Stimulated activated memory B cell treated with anti-CD40 and anti-IgM and Interleukin-4, amounts not matched to agents 10 μg/mL and 1 μg/mL and 100 μg/mL, for 72 hours (primary cell): ENCODE data around the gene GEMIN2.
A peak's percentile ranks its signal among the peaks of the same experiment; 100 is the strongest.
"Not testable (repeated sequence)": the region's sequence is repeated elsewhere in the genome, so short reads cannot be mapped to it uniquely, and the experiment has no call there.

ENCODE experiments used
- ATAC-seq: fragments of 150-1000 bp; cut with Tn5 transposase; 2 replicates; pipeline ENCODE4 v1.10.0; 2021
- H3K27ac Mint-ChIP-seq: one replicate; pipeline ENCODE4 v1.8.0; 2022; ENCODE audit warnings: mild to moderate bottlenecking, mixed read lengths
- H3K27me3 Mint-ChIP-seq: one replicate; pipeline ENCODE4 v1.8.0; 2022; ENCODE audit warnings: mixed read lengths
- H3K36me3 Mint-ChIP-seq: one replicate; pipeline ENCODE4 v1.8.0; 2022; ENCODE audit warnings: mixed read lengths
- H3K4me1 Mint-ChIP-seq: one replicate; pipeline ENCODE4 v1.8.0; 2022; ENCODE audit warnings: mixed read lengths
- H3K4me3 Mint-ChIP-seq: one replicate; pipeline ENCODE4 v1.8.0; 2022; ENCODE audit warnings: mild to moderate bottlenecking, moderate library complexity, mixed read lengths
- H3K9me3 Mint-ChIP-seq: one replicate; pipeline ENCODE4 v1.8.0; 2022; ENCODE audit warnings: mixed read lengths

GEMIN2 gene, protein sequence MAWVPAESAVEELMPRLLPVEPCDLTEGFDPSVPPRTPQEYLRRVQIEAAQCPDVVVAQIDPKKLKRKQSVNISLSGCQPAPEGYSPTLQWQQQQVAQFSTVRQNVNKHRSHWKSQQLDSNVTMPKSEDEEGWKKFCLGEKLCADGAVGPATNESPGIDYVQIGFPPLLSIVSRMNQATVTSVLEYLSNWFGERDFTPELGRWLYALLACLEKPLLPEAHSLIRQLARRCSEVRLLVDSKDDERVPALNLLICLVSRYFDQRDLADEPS

DNA sequence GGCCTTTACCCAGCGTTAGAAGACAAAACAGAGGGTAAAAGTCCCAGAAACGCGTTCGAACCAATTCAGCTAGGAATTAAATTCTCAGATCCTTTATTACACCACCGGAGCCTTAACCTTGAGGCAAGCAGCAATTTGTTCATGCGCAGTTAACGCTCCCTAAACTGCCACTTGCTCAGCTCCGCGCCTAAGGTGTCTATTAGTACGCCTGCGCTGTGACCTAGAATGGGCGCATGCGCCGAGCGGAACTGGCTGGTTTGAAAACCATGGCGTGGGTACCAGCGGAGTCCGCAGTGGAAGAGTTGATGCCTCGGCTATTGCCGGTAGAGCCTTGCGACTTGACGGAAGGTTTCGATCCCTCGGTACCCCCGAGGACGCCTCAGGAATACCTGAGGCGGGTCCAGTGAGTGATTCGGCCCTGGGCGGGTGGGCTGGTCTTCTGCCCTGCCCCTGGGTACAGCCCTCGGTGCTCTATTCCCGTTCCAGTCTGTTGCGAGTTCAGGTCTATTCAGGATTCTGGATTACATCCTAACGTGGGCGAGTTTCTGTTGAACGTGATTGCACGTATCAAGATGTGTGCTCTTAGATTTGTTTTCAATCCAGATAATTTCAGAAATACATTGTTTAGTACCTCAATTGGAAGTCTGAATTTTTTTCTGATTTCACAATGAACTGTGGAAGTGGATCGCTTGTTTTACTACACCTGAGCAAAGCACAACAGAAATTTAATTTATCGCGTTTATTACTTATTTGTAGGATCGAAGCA, at the start of gene GEMIN2:
Gene GEMIN2, plus strand, starts transcription at position 251 of the 766 bp plus-strand sequence. Its CDS starts 16 bp downstream, at position 267.
- Mint-ChIP-seq H3K9me3 (no peaks in the 10 kb centered on the region), H3K4me1 (peaks cover 21% of the 10 kb centered on the region), H3K4me3 (peak within 1 kb of the TSS; percentile 95), H3K27ac (peak within 1 kb of the TSS; percentile 93), H3K36me3 (peaks cover 5% of the 10 kb centered on the region), H3K27me3 (no peaks in the 10 kb centered on the region)
- ATAC-seq = peak; percentile 98

DNA sequence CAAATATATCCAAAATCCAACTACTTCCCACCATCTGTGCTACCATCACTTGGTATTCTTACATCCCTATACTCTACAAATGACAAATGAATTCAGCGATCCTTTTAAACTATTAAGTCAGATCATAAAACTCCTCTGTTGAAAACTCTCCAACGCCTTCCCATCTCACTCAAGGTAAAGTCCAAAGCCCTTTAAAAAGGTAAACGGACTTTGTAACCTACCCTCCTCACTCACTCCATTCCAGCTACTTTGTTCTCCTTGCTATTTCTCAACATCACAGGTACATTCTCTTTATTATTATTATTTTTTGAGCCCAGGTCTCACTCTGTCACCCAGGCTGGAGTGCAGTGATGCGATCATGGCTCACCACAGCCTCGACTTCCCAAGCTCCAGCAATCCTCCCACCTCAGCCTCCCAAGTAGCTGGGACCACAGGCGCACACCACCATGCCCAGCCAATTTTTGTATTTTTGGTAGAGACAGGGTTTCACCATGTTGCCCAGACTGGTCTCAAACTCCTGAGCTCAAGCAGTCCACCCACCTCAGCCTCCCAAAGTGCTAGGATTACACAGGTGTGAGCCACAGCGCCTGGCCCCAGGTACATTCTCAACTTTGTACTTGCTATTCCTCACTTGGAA, 44.8 kb upstream of the GEMIN2 start:
- not testable (repeated sequence) for H3K9me3 Mint-ChIP-seq, H3K27me3 Mint-ChIP-seq, H3K4me1 Mint-ChIP-seq, H3K4me3 Mint-ChIP-seq, ATAC-seq
- Mint-ChIP-seq H3K27ac (peak overlapping the region; percentile 18), H3K36me3 (peaks cover 53% of the 10 kb centered on the region)

DNA sequence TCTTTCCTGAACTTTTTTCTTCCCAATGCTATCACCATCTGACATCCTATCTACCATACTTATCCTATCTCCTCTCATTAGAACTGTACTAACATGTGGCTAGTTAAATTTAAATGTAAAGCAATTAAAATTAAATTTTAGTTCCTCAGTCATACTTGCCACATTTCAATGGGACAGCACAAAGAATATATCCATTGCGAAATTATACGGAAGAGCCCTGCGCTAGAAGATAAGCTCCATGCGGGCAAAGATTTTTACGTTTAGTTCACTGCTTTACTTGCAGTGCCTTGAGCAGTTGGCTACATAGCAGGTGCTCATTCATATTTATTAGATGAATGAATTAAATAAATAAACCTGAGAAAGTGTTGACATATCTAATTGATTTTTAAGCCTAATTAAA, 44.2 kb upstream of the GEMIN2 start:
- H3K9me3 Mint-ChIP-seq = no peaks in the 10 kb centered on the region

DNA sequence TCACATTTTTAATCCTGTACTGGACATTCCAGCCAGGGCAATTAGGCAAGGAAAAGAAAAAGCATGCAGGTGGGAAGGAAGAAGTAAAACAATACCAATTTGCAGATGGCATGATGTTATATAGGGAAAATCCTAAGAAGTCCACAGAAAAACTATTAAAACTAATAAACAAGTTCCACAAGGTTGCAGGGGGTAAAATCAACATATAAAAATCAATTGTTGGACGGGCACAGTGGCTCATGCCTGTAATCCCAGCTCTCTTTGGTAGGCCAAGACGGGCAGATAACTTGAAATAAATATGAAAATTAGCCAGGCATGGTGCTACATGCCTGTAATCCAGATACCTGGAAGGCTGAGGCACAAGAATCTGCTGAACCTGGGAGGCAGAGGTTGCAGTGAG, 43.0 kb upstream of the GEMIN2 start:
- Mint-ChIP-seq H3K4me1 (no peaks in the 10 kb centered on the region), H3K27me3 (no peaks in the 10 kb centered on the region), H3K9me3 (no peaks in the 10 kb centered on the region), H3K4me3 (no peak overlapping the region), H3K27ac (peak overlapping the region; percentile 24), H3K36me3 (peaks cover 53% of the 10 kb centered on the region)
- no peak for ATAC-seq

More for the DNA sequence above, 44.2 kb upstream of the GEMIN2 start:
- Mint-ChIP-seq H3K36me3 (peaks cover 52% of the 10 kb centered on the region), H3K27me3 (no peaks in the 10 kb centered on the region), H3K4me1 (no peaks in the 10 kb centered on the region), H3K4me3 (no peak overlapping the region), H3K27ac (peak overlapping the region; percentile 18)
- no peak for ATAC-seq

DNA sequence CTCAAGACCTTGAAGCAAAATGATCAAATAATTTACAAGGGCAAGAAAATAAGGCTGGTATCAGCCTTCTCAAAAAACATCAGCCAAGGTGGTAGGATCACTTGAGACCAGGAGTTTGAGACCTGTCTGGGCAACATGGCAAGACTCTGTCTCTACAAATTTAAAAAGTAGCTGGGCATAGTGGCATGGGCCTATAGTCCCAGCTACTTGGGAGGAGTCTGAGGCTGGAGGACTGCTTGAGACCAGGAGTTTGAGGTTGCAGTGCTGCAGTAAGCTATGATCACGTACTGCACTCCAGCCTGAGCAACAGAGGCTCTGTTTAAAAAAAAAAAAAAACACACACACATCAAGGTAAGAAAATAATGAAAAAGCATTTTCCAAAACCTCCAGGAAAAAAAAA, 33.2 kb upstream of the GEMIN2 start:
- H3K9me3 Mint-ChIP-seq = no peaks in the 10 kb centered on the region
- H3K27ac Mint-ChIP-seq = peak overlapping the region; percentile 31
- no peak overlapping the region for H3K4me3 Mint-ChIP-seq
- no peaks in the 10 kb centered on the region for H3K4me1 Mint-ChIP-seq
- peaks cover 71% of the 10 kb centered on the region for H3K36me3 Mint-ChIP-seq
- no peaks in the 10 kb centered on the region for H3K27me3 Mint-ChIP-seq
- no peak for ATAC-seq

DNA sequence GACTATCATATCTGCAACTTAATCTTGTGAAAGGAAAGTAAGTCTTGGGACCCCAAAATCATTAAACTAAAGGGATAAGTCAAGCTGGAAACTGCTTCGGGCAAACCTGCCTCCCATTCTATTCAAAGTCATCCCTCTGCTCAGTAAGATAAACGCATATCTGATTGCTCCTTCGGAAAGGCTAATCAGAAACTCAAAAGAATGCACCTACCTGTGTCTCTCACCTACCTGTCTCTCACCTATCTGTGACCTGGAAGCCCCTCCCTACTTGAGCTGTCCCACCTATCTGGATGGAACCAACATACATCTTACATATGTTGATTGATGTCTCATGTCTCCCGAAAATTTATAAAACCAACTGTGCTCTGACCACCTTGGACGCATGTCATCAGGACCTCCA, 31.0 kb upstream of the GEMIN2 start:
- H3K27me3 Mint-ChIP-seq = no peaks in the 10 kb centered on the region
- ATAC-seq = no peak
- H3K36me3 Mint-ChIP-seq = peaks cover 61% of the 10 kb centered on the region
- no peaks in the 10 kb centered on the region for H3K9me3 Mint-ChIP-seq
- peaks cover 3% of the 10 kb centered on the region for H3K4me1 Mint-ChIP-seq
- no peak overlapping the region for H3K4me3 Mint-ChIP-seq
- no peak overlapping the region for H3K27ac Mint-ChIP-seq

DNA sequence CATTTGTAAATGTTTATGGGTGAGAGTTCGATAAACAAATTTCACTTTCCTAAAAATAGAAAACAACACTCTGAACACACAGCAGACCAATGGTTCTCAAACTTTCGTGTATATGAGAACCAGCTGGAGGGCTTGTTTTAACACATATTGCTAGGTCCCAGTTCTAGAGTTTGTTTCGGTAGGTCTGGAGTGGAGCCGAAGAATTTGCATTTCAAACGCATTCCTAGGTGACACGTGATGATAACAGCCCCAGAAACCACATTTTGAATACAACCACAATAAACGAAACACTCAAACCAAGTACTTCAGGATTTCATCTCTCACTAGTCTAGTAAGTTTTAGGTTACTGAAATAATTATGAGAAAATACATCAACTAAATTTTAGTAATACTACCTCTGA, 28.2 kb upstream of the GEMIN2 start:
- no peak for ATAC-seq
- Mint-ChIP-seq H3K36me3 (peaks cover 59% of the 10 kb centered on the region), H3K9me3 (no peaks in the 10 kb centered on the region), H3K4me3 (no peak overlapping the region), H3K27ac (no peak overlapping the region), H3K4me1 (peaks cover 5% of the 10 kb centered on the region), H3K27me3 (no peaks in the 10 kb centered on the region)

DNA sequence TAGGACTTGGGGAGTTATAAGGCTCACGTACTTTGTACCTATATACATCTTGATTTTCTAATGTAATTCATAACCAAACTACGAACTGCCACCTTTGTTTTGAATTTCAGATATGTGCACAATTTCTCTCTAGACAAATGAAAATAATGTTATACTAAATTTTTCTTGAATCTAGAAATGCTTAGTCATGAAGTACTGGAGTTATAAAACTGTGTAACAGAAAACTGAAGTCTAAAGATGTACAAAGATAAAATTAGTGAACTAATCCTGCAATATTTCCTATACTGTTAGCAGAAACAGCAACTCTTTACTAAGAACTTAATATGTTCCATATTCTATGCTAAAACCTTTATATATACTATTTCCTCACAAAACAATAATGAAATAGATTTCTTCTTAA, 26.6 kb upstream of the GEMIN2 start:
- Mint-ChIP-seq H3K27ac (peak overlapping the region; percentile 38), H3K4me1 (peaks cover 5% of the 10 kb centered on the region), H3K27me3 (no peaks in the 10 kb centered on the region), H3K4me3 (no peak overlapping the region), H3K36me3 (peaks cover 62% of the 10 kb centered on the region), H3K9me3 (no peaks in the 10 kb centered on the region)
- ATAC-seq = no peak

DNA sequence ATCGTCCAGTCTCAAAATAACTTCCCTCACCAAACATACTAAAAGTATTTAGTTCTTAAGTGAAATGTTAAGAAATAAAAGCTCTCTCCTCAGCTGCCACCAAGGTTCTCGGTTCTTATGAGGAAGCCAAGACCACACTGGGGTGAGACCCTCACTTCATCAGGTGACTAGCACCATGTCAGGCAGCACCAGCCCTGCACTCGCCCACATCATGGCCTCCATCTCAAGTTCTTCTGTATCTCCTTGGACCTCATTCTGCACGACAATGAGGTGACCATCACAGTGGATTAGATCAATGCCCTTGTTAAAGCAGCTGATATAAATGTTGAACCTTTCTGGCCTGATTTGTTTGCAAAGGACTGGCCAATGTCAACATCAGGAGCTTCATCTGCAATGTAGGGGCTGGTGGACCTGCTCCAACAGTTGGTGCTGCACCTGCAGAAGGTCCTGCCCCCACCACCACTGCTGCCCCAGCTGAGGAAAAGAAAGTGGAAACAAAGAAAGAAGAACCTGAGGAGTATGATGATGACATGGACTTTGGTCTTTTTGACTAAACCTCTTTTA, 23.5 kb upstream of the GEMIN2 start:
- H3K4me1 Mint-ChIP-seq = peaks cover 13% of the 10 kb centered on the region
- ATAC-seq = no peak
- H3K27ac Mint-ChIP-seq = no peak overlapping the region
- H3K9me3 Mint-ChIP-seq = no peaks in the 10 kb centered on the region
- no peaks in the 10 kb centered on the region for H3K27me3 Mint-ChIP-seq
- peaks cover 46% of the 10 kb centered on the region for H3K36me3 Mint-ChIP-seq
- no peak overlapping the region for H3K4me3 Mint-ChIP-seq

DNA sequence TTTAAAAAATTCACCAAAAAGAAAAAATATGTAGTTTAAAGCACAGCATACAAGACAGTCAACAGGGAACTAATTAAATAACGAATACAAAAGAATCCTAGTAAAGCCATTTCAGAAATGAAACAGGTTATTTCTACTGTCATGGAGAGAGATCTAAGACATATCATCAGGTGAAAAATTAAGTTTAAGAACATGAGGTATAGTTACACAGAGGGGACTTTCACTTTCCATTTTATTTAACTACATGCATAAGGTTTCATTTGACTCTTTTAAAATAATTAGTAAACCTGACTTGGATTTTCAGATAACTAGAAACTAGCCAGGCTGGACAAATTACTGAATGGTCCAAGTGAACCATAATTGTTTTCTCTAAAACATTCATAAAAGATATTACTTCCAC, 22.4 kb upstream of the GEMIN2 start:
- no peaks in the 10 kb centered on the region for H3K9me3 Mint-ChIP-seq
- H3K4me3 Mint-ChIP-seq = no peak overlapping the region
- no peak overlapping the region for H3K27ac Mint-ChIP-seq
- no peaks in the 10 kb centered on the region for H3K27me3 Mint-ChIP-seq
- H3K36me3 Mint-ChIP-seq = peaks cover 44% of the 10 kb centered on the region
- H3K4me1 Mint-ChIP-seq = peaks cover 13% of the 10 kb centered on the region
- no peak for ATAC-seq

DNA sequence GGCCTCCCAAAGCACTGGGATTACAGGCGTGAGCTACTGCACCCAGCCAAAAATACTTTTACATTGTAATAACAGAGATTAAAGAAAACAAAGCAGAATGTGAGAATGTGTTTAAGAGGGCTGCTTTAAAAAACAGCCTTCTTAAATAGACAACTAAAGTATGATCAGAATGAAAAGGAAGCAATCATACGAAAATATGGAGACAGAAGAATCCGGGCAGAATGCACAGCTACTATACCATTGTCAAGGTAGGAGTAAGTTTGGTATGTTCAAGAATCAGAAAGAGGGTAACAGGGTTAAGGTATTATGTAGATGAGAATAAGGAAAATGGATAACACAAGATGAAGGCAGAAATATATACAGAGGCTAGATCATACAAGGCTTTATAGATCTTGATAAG, 19.6 kb upstream of the GEMIN2 start:
- Mint-ChIP-seq H3K27ac (no peak overlapping the region), H3K9me3 (no peaks in the 10 kb centered on the region), H3K36me3 (peaks cover 33% of the 10 kb centered on the region), H3K27me3 (no peaks in the 10 kb centered on the region), H3K4me1 (peaks cover 15% of the 10 kb centered on the region), H3K4me3 (no peak overlapping the region)
- no peak for ATAC-seq

DNA sequence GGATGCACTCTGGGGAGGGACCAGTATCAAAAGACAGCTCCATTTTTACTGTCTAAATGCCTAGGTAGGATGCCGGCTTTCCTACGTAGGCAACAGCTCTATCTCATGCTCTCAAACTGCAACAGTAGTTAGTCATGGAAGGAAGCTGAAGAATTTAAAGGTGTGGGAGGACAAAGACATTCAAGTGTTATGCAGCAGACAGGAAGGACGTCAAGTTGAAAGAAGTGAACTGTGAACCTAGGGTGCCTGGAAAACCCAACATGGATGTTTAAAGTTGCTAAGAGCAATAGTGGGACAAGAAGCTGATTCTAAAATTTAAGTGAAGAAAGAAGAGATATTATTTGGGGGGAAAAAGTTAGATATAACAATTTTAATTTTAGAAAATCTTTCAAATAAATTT, 17.0 kb upstream of the GEMIN2 start:
- no peaks in the 10 kb centered on the region for H3K27me3 Mint-ChIP-seq
- no peak overlapping the region for H3K4me3 Mint-ChIP-seq
- peak overlapping the region; percentile 5 for H3K27ac Mint-ChIP-seq
- peaks cover 38% of the 10 kb centered on the region for H3K4me1 Mint-ChIP-seq
- peaks cover 17% of the 10 kb centered on the region for H3K36me3 Mint-ChIP-seq
- ATAC-seq = peak; percentile 51
- no peaks in the 10 kb centered on the region for H3K9me3 Mint-ChIP-seq

DNA sequence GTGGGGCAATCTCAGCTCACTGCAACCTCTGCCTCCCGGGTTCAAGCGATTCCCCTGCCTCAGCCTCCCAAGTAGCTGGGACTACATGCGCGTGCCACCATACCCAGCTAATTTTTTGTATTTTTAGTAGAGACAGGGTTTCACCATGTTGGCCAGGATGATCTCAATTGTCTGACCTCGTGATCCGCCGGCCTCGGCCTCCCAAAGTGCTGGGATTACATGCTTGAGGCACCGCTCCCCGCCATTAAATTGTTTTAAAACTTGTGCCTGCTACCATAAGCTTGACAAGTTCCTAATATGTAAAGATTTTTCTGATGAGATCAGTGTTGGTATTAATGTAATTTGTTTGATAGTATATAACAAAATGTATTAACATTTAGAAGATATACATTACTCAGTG, 14.9 kb upstream of the GEMIN2 start:
- H3K4me1 Mint-ChIP-seq = peaks cover 49% of the 10 kb centered on the region
- not testable (repeated sequence) for H3K9me3 Mint-ChIP-seq, H3K4me3 Mint-ChIP-seq, ATAC-seq, H3K27me3 Mint-ChIP-seq, H3K27ac Mint-ChIP-seq
- H3K36me3 Mint-ChIP-seq = peaks cover 16% of the 10 kb centered on the region

DNA sequence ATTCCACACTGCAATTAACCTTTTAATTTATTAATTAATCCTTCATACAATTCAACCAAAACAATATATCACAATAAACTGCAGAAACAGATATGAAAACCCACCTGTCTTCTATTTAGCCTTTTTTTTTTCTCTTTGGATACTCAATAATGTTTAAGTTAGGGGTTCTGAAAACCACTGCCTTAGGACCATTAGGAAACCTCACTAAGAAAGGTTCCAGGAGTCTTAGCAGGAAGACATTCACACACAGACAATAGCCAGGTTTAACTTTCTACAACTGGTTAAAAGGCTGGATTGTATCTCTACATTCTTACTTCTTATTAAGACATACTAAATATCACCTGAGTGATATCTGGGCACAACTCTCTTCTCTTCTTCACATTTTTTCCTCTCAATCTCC, 14.4 kb upstream of the GEMIN2 start:
- Mint-ChIP-seq H3K4me3 (no peak overlapping the region), H3K27me3 (no peaks in the 10 kb centered on the region), H3K27ac (no peak overlapping the region), H3K9me3 (no peaks in the 10 kb centered on the region), H3K36me3 (peaks cover 11% of the 10 kb centered on the region), H3K4me1 (peaks cover 47% of the 10 kb centered on the region)
- no peak for ATAC-seq

DNA sequence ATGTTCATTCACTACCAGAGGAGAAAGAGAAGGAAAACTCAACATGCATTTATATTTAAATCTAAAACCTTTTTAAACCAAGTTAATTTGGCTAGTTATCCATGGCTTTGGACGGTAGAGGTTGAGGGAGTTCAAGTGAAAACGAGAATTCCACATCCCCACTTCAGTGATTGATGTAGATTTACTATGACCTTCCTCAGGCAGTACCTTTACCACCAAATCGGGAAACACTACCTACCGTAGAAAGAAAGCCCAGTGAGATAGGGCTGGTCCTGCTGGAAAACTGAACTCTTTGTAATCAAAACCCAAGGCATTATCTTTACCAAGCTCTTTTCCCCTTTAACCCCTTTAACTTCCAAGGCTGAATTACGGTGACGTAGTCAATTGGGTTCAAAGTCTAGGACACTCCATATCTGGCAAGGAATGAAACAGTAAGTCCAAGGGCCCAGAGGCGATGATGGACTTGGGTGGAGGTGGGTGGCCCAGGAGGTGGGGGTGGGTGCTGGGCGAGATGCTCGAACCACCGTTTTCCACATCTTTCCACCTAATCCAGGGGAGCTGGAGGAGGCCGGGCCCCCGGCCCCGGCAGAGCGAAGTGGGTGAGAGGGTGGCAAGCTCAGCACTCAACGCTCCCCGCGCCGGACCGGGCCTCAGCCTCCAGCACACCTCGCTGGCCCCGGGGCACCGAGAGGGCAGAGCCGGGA, 11.7 kb upstream of the GEMIN2 start:
- Mint-ChIP-seq H3K4me1 (peaks cover 38% of the 10 kb centered on the region), H3K36me3 (peaks cover 7% of the 10 kb centered on the region), H3K9me3 (no peaks in the 10 kb centered on the region), H3K4me3 (peak overlapping the region; percentile 100), H3K27ac (peak overlapping the region; percentile 99), H3K27me3 (no peaks in the 10 kb centered on the region)
- peak; percentile 44 for ATAC-seq
